Measurements from ENCODE around the gene ELL. TPM values are rescaled to one million over a fixed set of nuclear protein-coding genes. Genes with fewer than 3 reads are reported as not detected.

Gene ELL
- total RNA-seq, 1 donor from 2014 or later, result 11.6 TPM

- no peak for DNase-seq
- Mint-ChIP-seq H3K27ac (ENCODE audit: unreplicated experiment) (no peak overlapping the region), H3K27me3 (ENCODE audit: unreplicated experiment) (no peaks in the 10 kb centered on the region), H3K9me3 (ENCODE audit: unreplicated experiment) (peaks cover 7% of the 10 kb centered on the region), H3K4me3 (ENCODE audit: unreplicated experiment) (no peak overlapping the region), H3K36me3 (ENCODE audit: unreplicated experiment) (no peaks in the 10 kb centered on the region), H3K4me1 (ENCODE audit: low read depth, unreplicated experiment) (peaks cover 17% of the 10 kb centered on the region)
- no peak for TF ChIP-seq CTCF (IDR thresholded peaks at IDR 0.05; ENCODE audit: partially characterized antibody, unreplicated experiment)
These were observed 22.7 kb downstream of the ELL start for GRCh38 chr19:18499055-18499775.

GRCh38 chr19:18496980-18497256 is 25.0 kb downstream of the ELL start:
- H3K36me3 Mint-ChIP-seq (ENCODE audit: unreplicated experiment), result no peaks in the 10 kb centered on the region
- no peak for TF ChIP-seq CTCF (IDR thresholded peaks at IDR 0.05; ENCODE audit: partially characterized antibody, unreplicated experiment)
- peaks cover 15% of the 10 kb centered on the region for H3K4me1 Mint-ChIP-seq (ENCODE audit: low read depth, unreplicated experiment)
- H3K4me3 Mint-ChIP-seq (ENCODE audit: unreplicated experiment), result no peak overlapping the region
- H3K9me3 Mint-ChIP-seq (ENCODE audit: unreplicated experiment), result peaks cover 10% of the 10 kb centered on the region
- peaks cover 8% of the 10 kb centered on the region for H3K27me3 Mint-ChIP-seq (ENCODE audit: unreplicated experiment)
- no peak overlapping the region for H3K27ac Mint-ChIP-seq (ENCODE audit: unreplicated experiment)
- DNase-seq, result no peak

GRCh38 chr19:18496167-18496979 is 25.5 kb downstream of the ELL start:
- Mint-ChIP-seq H3K27ac (ENCODE audit: unreplicated experiment) (no peak overlapping the region), H3K4me1 (ENCODE audit: low read depth, unreplicated experiment) (peaks cover 15% of the 10 kb centered on the region), H3K36me3 (ENCODE audit: unreplicated experiment) (no peaks in the 10 kb centered on the region), H3K4me3 (ENCODE audit: unreplicated experiment) (no peak overlapping the region), H3K9me3 (ENCODE audit: unreplicated experiment) (peaks cover 10% of the 10 kb centered on the region), H3K27me3 (ENCODE audit: unreplicated experiment) (peaks cover 8% of the 10 kb centered on the region)
- TF ChIP-seq CTCF (IDR thresholded peaks at IDR 0.05; ENCODE audit: partially characterized antibody, unreplicated experiment), result no peak
- no peak for DNase-seq

- Mint-ChIP-seq H3K27ac (ENCODE audit: unreplicated experiment) (no peak overlapping the region), H3K4me1 (ENCODE audit: low read depth, unreplicated experiment) (peaks cover 10% of the 10 kb centered on the region), H3K27me3 (ENCODE audit: unreplicated experiment) (peaks cover 10% of the 10 kb centered on the region), H3K4me3 (ENCODE audit: unreplicated experiment) (no peak overlapping the region), H3K36me3 (ENCODE audit: unreplicated experiment) (no peaks in the 10 kb centered on the region), H3K9me3 (ENCODE audit: unreplicated experiment) (peaks cover 8% of the 10 kb centered on the region)
- no peak for TF ChIP-seq CTCF (IDR thresholded peaks at IDR 0.05; ENCODE audit: partially characterized antibody, unreplicated experiment)
- DNase-seq, result no peak
These were observed 26.5 kb downstream of the ELL start for GRCh38 chr19:18495204-18495911.

All from glutamatergic neuron (in vitro differentiated cells).